Stimulated activated CD4-positive, alpha-beta T cell treated with anti-CD3 and anti-CD28 coated beads, Interleukin-2, amount 100 ng/mL, for 48 hours (primary cell): ENCODE measurements around the gene SGIP1.
A peak's percentile ranks its signal among the peaks of the same experiment; 100 is the strongest.
"Not testable (repeated sequence)": the region's sequence is repeated elsewhere in the genome, so short reads cannot be mapped to it uniquely, and the experiment has no call there.

Experiments
- DNase-seq, 2 donors: peaks; one replicate each; pipeline ENCODE4 v3.0.0-alpha.2; 2020

Gene SGIP1

DNA sequence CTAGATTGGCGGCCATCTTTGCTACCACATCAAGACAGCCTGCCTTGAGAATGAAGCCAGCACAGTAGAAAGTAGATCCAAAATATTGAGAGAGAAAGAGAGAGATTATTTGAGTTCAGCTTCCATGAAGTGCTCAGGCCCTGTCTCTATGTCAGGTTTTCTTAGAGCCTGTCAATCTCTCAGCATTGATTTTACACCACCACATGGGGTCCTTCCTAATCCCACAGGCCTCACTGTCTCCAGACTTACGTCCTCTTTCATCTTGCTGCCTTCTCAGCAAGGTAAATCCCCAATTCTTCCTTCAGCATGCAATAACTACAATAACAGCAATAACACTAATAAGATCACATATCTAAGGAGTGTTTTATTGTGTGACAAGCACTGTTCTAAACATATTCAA lies 239.3 kb downstream of the SGIP1 start:
- DNase-seq: no peak

DNA sequence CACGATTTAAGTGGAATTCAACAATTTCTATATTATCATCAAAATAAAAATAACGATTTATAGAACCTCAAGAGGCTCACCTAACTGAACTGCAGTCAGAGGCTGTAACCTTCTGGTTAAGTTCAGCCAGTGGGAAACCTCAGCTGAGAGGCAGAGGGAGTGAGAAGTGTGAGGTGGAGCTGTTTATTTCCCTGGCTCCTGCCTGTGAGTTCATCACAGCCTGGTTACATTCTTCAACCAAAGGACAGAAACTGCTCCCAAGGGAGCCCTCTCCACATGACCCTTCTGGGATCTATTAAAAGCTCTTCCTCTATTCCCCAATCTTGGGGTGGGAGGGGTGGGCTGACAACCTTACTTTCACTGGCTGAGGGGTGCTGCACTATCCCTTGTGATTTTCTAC lies 240.5 kb downstream of the SGIP1 start:
- no peak for DNase-seq

DNA sequence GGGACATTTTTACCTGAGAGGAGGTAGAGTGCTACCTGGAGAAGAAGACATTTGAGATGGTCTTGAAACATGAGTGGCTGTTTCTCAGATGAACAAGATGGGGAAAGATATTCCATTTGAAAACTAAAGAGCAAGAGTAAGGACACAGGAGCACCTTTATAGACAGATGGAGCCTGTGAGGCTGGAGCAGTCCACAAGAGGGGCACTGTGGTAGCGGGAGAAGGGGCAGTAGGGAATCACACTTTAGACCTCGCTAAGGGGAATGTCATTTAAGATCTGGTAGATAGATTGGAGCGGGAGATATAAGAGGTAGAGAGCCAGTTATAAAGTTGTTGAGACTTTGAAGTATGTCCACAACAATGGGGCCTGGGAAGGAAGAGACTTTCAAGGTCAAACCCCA lies 241.7 kb downstream of the SGIP1 start:
- DNase-seq: no peak

DNA sequence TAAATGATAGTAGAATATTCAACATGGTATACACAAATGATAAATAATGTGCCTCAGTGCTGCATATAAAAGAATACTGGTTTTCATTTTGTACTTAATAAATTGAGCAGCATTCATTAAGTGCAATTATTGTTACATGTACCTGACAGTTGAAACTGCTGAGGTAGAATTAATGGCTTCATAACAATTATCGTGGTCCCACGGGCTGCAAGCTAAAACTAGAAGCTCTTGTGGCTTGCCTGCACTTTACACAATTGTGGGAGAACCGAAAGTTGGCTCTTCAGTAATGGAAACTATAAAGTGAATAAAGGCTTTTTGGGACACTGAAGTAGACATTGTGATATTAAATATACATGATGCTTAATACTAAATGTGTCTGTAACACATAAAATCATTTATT lies 243.9 kb downstream of the SGIP1 start:
- no peak for DNase-seq

DNA sequence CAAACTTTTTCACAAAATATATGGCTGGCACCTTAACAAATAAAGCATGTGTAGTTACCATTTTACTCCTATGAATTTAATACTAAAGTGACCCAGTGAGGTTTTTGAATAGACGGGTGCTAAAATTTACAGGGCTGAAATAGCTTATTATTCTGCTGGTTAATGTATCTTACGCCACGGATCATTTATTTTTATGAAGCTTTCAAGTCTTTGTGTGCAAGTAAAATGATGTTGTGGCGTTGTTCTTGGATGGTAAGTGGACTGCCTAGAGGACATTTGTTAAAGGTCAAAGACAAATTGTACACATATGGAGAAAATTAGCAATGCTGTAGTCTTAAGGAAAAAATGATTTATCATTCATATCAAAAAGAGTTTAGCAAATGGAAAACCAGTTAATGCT lies 244.3 kb downstream of the SGIP1 start:
- DNase-seq: no peak

DNA sequence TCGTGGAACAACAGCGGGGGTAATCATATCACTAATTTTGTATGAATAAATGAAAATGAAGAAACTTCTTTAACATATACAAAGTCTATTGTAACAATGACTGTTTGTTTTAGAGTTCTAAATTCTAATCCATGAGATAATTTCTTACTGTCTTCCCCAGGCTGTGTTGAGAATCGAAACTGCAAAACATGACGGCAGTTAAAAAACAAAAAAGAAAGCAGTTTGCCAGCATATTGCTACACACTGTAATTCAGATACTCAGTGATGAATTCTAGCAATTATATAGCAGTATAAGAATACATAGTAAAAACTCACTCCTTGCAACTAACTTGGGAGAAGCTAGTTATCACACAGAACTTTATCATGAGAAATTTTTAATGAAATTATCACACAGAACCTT lies 245.0 kb downstream of the SGIP1 start:
- DNase-seq: no peak

DNA sequence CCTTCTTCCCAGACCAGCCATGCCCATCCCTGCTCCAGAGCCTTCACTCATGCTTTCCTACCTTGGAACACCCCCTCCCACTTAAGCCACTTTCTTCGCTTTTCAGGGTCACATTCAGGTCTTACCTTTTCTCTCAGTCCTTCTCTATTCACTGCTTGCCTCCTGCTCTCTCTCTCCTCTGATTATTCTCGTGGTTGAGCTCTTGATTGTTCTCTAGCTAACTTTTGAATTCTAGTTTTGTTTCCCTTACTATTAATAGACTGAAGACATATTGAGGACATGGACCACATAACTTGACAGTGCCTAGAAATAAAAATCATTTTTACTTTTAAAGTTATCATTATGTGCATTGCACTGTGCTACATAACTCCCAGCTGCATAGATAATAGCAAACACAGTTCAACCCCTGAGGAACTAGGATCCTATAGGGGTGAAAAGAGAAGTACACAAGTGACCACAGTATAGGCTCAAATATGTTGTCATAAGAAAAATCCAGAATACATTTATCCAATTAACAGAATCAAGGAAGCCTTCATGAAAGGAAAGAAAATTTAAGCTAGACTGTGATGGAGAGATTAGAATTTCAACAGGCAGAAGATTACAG lies 245.6 kb downstream of the SGIP1 start:
- DNase-seq: no peak

DNA sequence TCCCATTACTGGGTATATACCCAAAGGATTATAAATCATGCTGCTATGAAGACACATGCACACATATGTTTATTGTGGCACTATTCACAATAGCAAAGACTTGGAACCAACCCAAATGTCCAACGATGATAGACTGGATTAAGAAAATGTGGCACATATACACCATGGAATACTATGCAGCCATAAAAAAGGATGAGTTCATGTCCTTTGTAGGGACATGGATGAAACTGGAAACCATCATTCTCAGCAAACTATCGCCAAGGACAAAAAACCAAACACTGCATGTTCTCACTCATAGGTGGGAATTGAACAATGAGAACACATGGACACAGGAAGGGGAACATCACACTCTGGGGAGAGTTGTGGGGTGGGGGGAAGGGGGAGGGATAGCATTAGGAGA lies 251.8 kb downstream of the SGIP1 start:
- not testable (repeated sequence) for DNase-seq

DNA sequence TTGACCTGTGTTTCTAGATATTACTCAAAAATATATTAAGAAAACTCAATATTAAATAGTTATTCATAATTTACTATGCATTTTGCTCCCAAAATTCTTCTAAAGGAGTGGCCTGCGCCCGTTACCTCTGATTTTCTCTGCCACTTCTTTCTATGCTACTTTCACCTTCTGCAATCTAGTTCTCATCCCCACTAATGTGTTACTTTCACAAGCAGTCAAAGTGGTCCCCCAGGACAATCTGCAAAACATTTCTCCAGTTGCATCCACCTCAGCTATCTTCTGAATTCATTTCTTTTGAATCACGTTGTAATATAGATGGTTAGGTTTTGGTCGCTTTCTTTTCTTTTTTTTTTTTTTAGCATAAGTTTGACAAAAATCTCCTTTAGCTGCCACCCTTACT lies 253.7 kb downstream of the SGIP1 start:
- DNase-seq: no peak

DNA sequence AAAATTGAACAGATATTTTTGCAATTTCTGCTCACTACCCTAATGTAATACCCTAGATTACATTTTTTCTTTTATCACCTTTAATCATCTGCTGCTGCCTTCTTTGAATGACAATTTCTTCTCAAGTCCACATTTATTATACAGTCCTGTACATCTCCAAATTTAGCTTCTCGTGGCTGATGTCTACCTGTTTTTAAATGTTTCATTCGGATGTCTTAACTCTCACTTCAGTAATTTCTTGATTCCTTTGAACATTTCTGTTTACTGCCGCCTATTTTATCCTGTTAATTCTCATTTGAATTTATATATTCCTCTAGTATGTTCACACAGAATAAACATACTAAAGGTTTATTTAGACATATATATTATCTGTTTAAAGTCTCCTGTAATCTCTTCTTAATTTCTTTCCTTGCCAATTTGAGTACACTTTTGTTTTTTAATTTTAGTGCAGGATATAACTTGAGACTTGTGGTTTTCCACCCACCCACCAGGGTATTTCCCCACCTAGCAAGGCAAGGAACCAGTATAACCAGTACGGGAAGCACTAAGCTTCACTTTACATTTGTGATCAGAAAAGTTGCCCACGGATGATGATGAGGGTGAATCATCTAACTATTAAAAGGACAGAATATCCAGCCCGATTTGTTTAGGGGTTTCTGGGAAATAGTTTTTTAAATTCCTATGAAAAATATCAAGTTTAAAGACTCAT lies 254.4 kb downstream of the SGIP1 start:
- DNase-seq: peak; percentile 21 to 46

DNA sequence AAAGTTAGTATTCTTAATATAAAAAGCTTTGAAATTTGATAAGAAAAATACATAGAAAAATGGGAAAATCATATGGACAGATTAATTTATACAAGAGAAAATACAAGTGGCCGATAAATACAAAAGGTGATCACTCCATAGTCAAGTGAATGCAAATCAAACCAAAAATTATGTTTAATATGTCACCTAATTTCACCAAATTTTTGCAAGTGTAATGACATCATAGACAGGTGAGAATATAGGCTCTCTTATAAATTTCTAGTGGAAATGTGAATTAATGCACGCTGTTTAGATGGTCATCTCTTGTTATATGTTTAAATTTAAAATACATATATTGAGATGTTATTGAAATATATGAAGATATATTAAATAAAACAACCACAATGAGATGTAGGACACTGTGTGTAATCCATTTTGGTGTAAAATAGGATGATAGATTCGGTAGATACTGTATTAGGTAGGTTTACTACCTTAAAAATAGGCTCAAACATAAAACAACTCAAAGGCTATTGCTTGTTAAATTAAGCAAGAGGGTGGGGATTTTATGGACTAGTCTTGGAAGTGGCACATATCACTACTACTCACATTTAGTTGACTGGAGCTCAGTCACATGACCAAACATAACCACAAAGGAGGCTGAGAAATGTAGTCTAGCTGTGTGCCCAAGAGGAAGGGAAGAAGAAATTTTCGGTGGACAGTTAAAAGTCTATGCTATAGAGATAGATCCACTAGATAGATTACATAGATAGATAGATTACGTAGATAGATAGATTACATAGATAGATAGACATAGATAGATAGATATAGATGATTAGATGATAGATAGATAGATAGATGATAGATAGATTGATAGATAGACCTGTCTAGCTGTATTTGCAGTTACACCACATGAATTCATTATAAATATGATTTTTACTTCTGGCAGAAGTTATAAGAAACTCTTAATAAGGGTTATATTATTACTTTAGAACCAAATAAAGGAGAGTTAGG lies 258.0 kb downstream of the SGIP1 start:
- DNase-seq: no peak

DNA sequence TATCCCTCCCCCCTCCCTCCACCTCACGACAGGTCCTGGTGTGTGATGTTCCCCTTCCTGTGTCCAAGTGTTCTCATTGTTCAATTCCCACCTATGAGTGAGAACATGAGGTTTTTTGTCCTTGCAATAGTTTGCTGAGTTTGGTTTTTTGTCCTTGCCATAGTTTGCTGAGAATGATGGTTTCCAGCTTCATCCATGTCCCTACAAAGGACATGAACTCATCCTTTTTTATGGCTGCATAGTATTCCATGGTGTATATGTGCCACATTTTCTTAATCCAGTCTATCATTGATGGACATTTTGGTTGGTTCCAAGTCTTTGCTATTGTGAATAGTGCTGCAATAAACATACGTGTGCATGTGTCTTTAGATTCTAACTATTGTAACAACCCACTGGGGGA lies 261.9 kb downstream of the SGIP1 start:
- not testable (repeated sequence) for DNase-seq
